Mesenchymal stem cell (in vitro differentiated cells and primary cell): Measurements from ENCODE around the gene KCNMB2.
A peak's percentile ranks its signal among the peaks of the same experiment; 100 is the strongest.

ENCODE experiments used
- DNase-seq: peaks from one replicate; pipeline ENCODE4 v3.0.0-alpha.2; 2013
- H2AFZ ChIP-seq: one replicate; pipeline ENCODE4 v1.6.1; 2013; ENCODE audit warnings: low read depth, mild to moderate bottlenecking, control low read depth, inconsistent platforms, low read length, moderate library complexity
- H2AK5ac ChIP-seq: 2 replicates; pipeline ENCODE4 v1.6.1; 2013; ENCODE audit warnings: low read length, moderate library complexity, mild to moderate bottlenecking, inconsistent platforms; ENCODE audit not compliant: severe bottlenecking
- H2BK120ac ChIP-seq: one replicate; pipeline ENCODE4 v1.6.1; 2013; ENCODE audit warnings: low read depth, mild to moderate bottlenecking, inconsistent platforms, low read length, moderate library complexity
- H2BK12ac ChIP-seq, 2 experiments: one replicate each; pipeline ENCODE4 v1.6.1; 2013; ENCODE audit warnings: inconsistent platforms in 2 of 2, low read length in 2 of 2, mild to moderate bottlenecking in 2 of 2, moderate library complexity in 2 of 2, control low read depth in 1 of 2
- H2BK15ac ChIP-seq: one replicate; pipeline ENCODE4 v1.6.1; 2013; ENCODE audit warnings: mild to moderate bottlenecking, low read depth, inconsistent platforms; ENCODE audit not compliant: poor library complexity, severe bottlenecking
- H2BK5ac ChIP-seq: 2 replicates; pipeline ENCODE4 v1.6.1; 2013; ENCODE audit warnings: low read depth, mild to moderate bottlenecking, low read length, control low read depth, inconsistent platforms; ENCODE audit not compliant: poor library complexity, severe bottlenecking
- H3K14ac ChIP-seq, 2 experiments: one replicate each; pipeline ENCODE4 v1.6.1; 2013; ENCODE audit warnings: inconsistent platforms in 2 of 2, low read length in 2 of 2, control low read depth in 1 of 2, mild to moderate bottlenecking in 1 of 2, moderate library complexity in 1 of 2
- H3K18ac ChIP-seq, 2 experiments: one replicate each; pipeline ENCODE4 v1.6.1; 2013; ENCODE audit warnings: inconsistent platforms in 2 of 2, low read length in 2 of 2, control low read depth in 1 of 2, low read depth in 1 of 2, mild to moderate bottlenecking in 1 of 2
- H3K23ac ChIP-seq, 2 experiments: one replicate each; pipeline ENCODE4 v1.6.1; 2013; ENCODE audit warnings: inconsistent platforms in 2 of 2, low read length in 2 of 2, mild to moderate bottlenecking in 2 of 2, moderate library complexity in 2 of 2, control low read depth in 1 of 2
- H3K27ac ChIP-seq: 2 replicates; pipeline ENCODE4 v1.5.1; 2013; ENCODE audit warnings: mild to moderate bottlenecking, moderate library complexity, low read length, control low read depth, inconsistent platforms; ENCODE audit not compliant: poor library complexity, severe bottlenecking
- H3K27me3 ChIP-seq, 2 experiments: 2 replicates each; pipeline versions ENCODE4 v1.6.1 to v1.7.0; 2013; ENCODE audit warnings: low read length in 2 of 2, mild to moderate bottlenecking in 2 of 2, moderate library complexity in 2 of 2, control low read depth in 1 of 2, inconsistent platforms in 1 of 2; ENCODE audit not compliant: control insufficient read depth in 1 of 2, insufficient read depth in 1 of 2
- H3K36me3 ChIP-seq, 2 experiments: 2 replicates each; pipeline versions ENCODE4 v1.6.1 to v1.7.0; 2013; ENCODE audit warnings: low read length in 2 of 2, control low read depth in 1 of 2, inconsistent platforms in 1 of 2, low read depth in 1 of 2, mild to moderate bottlenecking in 1 of 2; ENCODE audit not compliant: insufficient read depth in 2 of 2, control insufficient read depth in 1 of 2
- H3K4ac ChIP-seq, 2 experiments: one replicate each; pipeline ENCODE4 v1.6.1; 2013; ENCODE audit warnings: inconsistent platforms in 2 of 2, low read length in 2 of 2, mild to moderate bottlenecking in 2 of 2, moderate library complexity in 2 of 2, control low read depth in 1 of 2, low read depth in 1 of 2
- H3K4me1 ChIP-seq: 2 replicates; pipeline ENCODE4 v1.6.1; 2013; ENCODE audit warnings: low read depth, low read length, control low read depth; ENCODE audit not compliant: control insufficient read depth, insufficient read depth
- H3K4me2 ChIP-seq: 2 replicates; pipeline ENCODE4 v1.6.1; 2013; ENCODE audit warnings: low read length, mild to moderate bottlenecking, inconsistent platforms; ENCODE audit not compliant: poor library complexity, severe bottlenecking
- H3K4me3 ChIP-seq, 2 experiments: 2 replicates each; pipeline versions ENCODE4 v1.5.1 to v1.7.0; 2013; ENCODE audit warnings: low read length in 2 of 2, mild to moderate bottlenecking in 2 of 2, control low read depth in 1 of 2, low read depth in 1 of 2; ENCODE audit not compliant: insufficient read depth in 1 of 2
- H3K79me1 ChIP-seq: replicated peaks from 2 replicates; pipeline ENCODE4 v1.6.1; 2013; ENCODE audit warnings: mild to moderate bottlenecking, control low read depth, low read length, inconsistent platforms; ENCODE audit not compliant: poor library complexity, severe bottlenecking
- H3K9ac ChIP-seq: 2 replicates; pipeline ENCODE4 v1.7.0; 2013; ENCODE audit warnings: mild to moderate bottlenecking, low read length, moderate library complexity
- H3K9me3 ChIP-seq: 2 replicates; pipeline ENCODE4 v1.7.0; 2013; ENCODE audit warnings: mild to moderate bottlenecking, low read length; ENCODE audit not compliant: control insufficient read depth
- H4K8ac ChIP-seq: one replicate; pipeline ENCODE4 v1.6.1; 2013; ENCODE audit warnings: inconsistent platforms, mild to moderate bottlenecking, low read length, moderate library complexity
- H4K91ac ChIP-seq: one replicate; pipeline ENCODE4 v1.6.1; 2013; ENCODE audit warnings: mild to moderate bottlenecking, low read length, inconsistent platforms
- WGBS: methylation state at CpG from one replicate; pipeline ENCODE4 v1.1.7; 2013; ENCODE audit warnings: mixed read lengths; 5-methylcytosine and 5-hydroxymethylcytosine counted together

KCNMB2 gene

GRCh38 chr3:178492491-178492890, 43.7 kb upstream of the KCNMB2 start:
- no peak overlapping the region for H4K8ac ChIP-seq
- no peaks in the 10 kb centered on the region for H3K4me1 ChIP-seq
- no peak overlapping the region for H3K23ac ChIP-seq
- DNase-seq, result no peak
- H3K79me1 ChIP-seq, result no peaks in the 10 kb centered on the region
- H2AK5ac ChIP-seq, result no peak overlapping the region
- no peak overlapping the region for H2BK5ac ChIP-seq
- H2AFZ ChIP-seq, result no peak overlapping the region
- no peak overlapping the region for H3K18ac ChIP-seq
- no peaks in the 10 kb centered on the region for H3K36me3 ChIP-seq
- no peak overlapping the region for H3K9ac ChIP-seq
- no peak overlapping the region for H2BK12ac ChIP-seq
- no peak overlapping the region for H3K4me2 ChIP-seq
- 75% methylated on average over 2 of the region's 3 CpGs for WGBS
- no peaks in the 10 kb centered on the region for H3K9me3 ChIP-seq
- H3K4ac ChIP-seq, result no peak overlapping the region
- H4K91ac ChIP-seq, result no peak overlapping the region
- no peak overlapping the region for H3K14ac ChIP-seq
- H3K4me3 ChIP-seq, result no peak overlapping the region
- no peak overlapping the region for H2BK15ac ChIP-seq
- no peaks in the 10 kb centered on the region for H3K27me3 ChIP-seq
- no peak overlapping the region for H3K27ac ChIP-seq
- no peak overlapping the region for H2BK120ac ChIP-seq

GRCh38 chr3:178494386-178494785, 41.9 kb upstream of the KCNMB2 start:
- H3K9me3 ChIP-seq, result no peaks in the 10 kb centered on the region
- H4K8ac ChIP-seq, result no peak overlapping the region
- H3K9ac ChIP-seq, result no peak overlapping the region
- no peak overlapping the region for H3K4me2 ChIP-seq
- no peaks in the 10 kb centered on the region for H3K79me1 ChIP-seq
- H3K14ac ChIP-seq, result no peak overlapping the region
- no peak overlapping the region for H2BK12ac ChIP-seq
- no peak overlapping the region for H2AK5ac ChIP-seq
- H2BK15ac ChIP-seq, result no peak overlapping the region
- H2BK5ac ChIP-seq, result no peak overlapping the region
- no peak overlapping the region for H3K27ac ChIP-seq
- no peak overlapping the region for H3K23ac ChIP-seq
- H3K27me3 ChIP-seq, result no peaks in the 10 kb centered on the region
- DNase-seq, result peak; percentile 26
- no peak overlapping the region for H2AFZ ChIP-seq
- H3K4ac ChIP-seq, result no peak overlapping the region
- no peaks in the 10 kb centered on the region for H3K4me1 ChIP-seq
- no peak overlapping the region for H2BK120ac ChIP-seq
- 68% methylated on average over 6 of the region's 6 CpGs for WGBS
- H4K91ac ChIP-seq, result no peak overlapping the region
- H3K36me3 ChIP-seq, result no peaks in the 10 kb centered on the region
- no peak overlapping the region for H3K18ac ChIP-seq
- no peak overlapping the region for H3K4me3 ChIP-seq

- H4K8ac ChIP-seq, result no peak overlapping the region
- H2AK5ac ChIP-seq, result no peak overlapping the region
- H4K91ac ChIP-seq, result no peak overlapping the region
- no peaks in the 10 kb centered on the region for H3K4me1 ChIP-seq
- no peak overlapping the region for H3K14ac ChIP-seq
- no peak overlapping the region for H2BK120ac ChIP-seq
- H2AFZ ChIP-seq, result no peak overlapping the region
- no peak overlapping the region for H3K27ac ChIP-seq
- no peak overlapping the region for H3K18ac ChIP-seq
- H3K9ac ChIP-seq, result no peak overlapping the region
- H2BK12ac ChIP-seq, result no peak overlapping the region
- 100% methylated on average over 1 of the region's 1 CpG for WGBS
- H3K36me3 ChIP-seq, result no peaks in the 10 kb centered on the region
- no peak for DNase-seq
- no peak overlapping the region for H3K4ac ChIP-seq
- no peak overlapping the region for H2BK15ac ChIP-seq
- no peak overlapping the region for H3K23ac ChIP-seq
- no peak overlapping the region for H3K4me3 ChIP-seq
- H3K9me3 ChIP-seq, result no peaks in the 10 kb centered on the region
- no peak overlapping the region for H2BK5ac ChIP-seq
- H3K27me3 ChIP-seq, result no peaks in the 10 kb centered on the region
- no peaks in the 10 kb centered on the region for H3K79me1 ChIP-seq
- no peak overlapping the region for H3K4me2 ChIP-seq
Observed at GRCh38 chr3:178496911-178497310, 39.3 kb upstream of the KCNMB2 start.

GRCh38 chr3:178498871-178499270, 37.4 kb upstream of the KCNMB2 start:
- Histone ChIP-seq H3K4me2 (no peak overlapping the region), H2AK5ac (no peak overlapping the region), H2BK5ac (no peak overlapping the region), H3K4me3 (no peak overlapping the region), H3K36me3 (no peaks in the 10 kb centered on the region), H3K23ac (no peak overlapping the region), H4K91ac (no peak overlapping the region), H2BK120ac (no peak overlapping the region), H3K27ac (no peak overlapping the region), H3K27me3 (no peaks in the 10 kb centered on the region), H3K9me3 (no peaks in the 10 kb centered on the region), H3K4me1 (no peaks in the 10 kb centered on the region), H3K14ac (no peak overlapping the region), H3K4ac (no peak overlapping the region), H2AFZ (no peak overlapping the region), H2BK12ac (no peak overlapping the region), H4K8ac (no peak overlapping the region), H3K9ac (no peak overlapping the region), H3K18ac (no peak overlapping the region), H3K79me1 (no peaks in the 10 kb centered on the region), H2BK15ac (no peak overlapping the region)
- DNase-seq, result no peak
- 57% methylated on average over 2 of the region's 2 CpGs for WGBS
